ENCODE results near the gene TMEM132D. TPM values are rescaled to one million over a fixed set of nuclear protein-coding genes. Genes with fewer than 3 reads are reported as not detected.

The TMEM132D gene
- total RNA-seq, 1 donor from 2014 or later: 1.0 TPM

GRCh38 chr12:129862561-129863175 lies 41.2 kb downstream of the TMEM132D start:
- no peaks in the 10 kb centered on the region for H3K36me3 ChIP-seq
- no peaks in the 10 kb centered on the region for H3K27me3 ChIP-seq
- intact Hi-C loops (cut with DNase I): no loop called here
- TF ChIP-seq, protein P1, sequence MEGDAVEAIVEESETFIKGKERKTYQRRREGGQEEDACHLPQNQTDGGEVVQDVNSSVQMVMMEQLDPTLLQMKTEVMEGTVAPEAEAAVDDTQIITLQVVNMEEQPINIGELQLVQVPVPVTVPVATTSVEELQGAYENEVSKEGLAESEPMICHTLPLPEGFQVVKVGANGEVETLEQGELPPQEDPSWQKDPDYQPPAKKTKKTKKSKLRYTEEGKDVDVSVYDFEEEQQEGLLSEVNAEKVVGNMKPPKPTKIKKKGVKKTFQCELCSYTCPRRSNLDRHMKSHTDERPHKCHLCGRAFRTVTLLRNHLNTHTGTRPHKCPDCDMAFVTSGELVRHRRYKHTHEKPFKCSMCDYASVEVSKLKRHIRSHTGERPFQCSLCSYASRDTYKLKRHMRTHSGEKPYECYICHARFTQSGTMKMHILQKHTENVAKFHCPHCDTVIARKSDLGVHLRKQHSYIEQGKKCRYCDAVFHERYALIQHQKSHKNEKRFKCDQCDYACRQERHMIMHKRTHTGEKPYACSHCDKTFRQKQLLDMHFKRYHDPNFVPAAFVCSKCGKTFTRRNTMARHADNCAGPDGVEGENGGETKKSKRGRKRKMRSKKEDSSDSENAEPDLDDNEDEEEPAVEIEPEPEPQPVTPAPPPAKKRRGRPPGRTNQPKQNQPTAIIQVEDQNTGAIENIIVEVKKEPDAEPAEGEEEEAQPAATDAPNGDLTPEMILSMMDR (IDR thresholded peaks at IDR 0.05): no peak
- no peak overlapping the region for H3K4me3 ChIP-seq
- H3K9me3 ChIP-seq: no peaks in the 10 kb centered on the region
- DNase-seq (no peak), ATAC-seq (no peak)
- no peaks in the 10 kb centered on the region for H3K4me1 ChIP-seq
- no peak overlapping the region for H3K27ac ChIP-seq

DNA sequence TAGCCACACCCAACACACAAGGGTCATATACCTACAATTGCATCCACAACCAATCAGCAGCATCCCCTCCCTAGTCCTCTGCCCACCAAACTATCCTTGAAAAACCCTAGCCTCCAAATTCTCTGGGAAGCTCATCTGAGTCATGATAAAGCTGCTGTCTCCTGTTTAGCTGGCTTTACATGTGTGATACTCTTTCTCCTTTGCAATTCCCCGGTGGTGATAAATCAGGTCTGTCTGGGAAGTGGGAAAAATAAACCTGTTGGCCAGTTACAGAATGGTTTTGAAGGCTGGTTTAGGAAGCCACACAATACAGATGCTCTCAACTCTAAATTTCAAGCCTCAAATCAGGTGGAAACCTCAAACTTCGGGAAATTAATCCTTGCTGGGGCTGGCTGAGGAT lies 41.9 kb downstream of the TMEM132D start:
- ATAC-seq: no peak
- TF ChIP-seq, protein P1 (IDR thresholded peaks at IDR 0.05): no peak
- Histone ChIP-seq H3K27ac (no peak overlapping the region), H3K36me3 (no peaks in the 10 kb centered on the region), H3K9me3 (no peaks in the 10 kb centered on the region), H3K4me3 (no peak overlapping the region), H3K27me3 (no peaks in the 10 kb centered on the region), H3K4me1 (no peaks in the 10 kb centered on the region)
- intact Hi-C loops (cut with DNase I): no loop called here
- no peak for DNase-seq

DNA sequence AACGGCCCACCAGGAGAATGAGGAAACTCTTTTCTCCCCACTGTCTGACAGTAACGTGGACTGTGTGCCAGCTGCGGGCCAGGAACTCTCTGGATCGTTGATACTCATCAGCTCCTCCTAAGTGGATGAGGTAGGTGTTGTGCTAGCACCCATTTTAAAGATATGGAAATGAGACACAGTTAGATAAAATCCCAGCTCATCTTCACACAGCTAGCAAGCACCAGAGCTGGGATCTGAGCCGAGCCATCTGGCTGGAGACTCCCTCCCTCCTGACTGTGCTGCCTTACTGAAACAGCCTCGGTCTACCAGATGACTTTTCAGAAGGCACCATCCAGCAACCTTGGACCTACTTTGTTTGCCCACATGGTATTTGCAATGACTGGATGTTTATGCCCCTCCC lies 49.2 kb downstream of the TMEM132D start:
- Histone ChIP-seq H3K27me3 (no peaks in the 10 kb centered on the region), H3K36me3 (no peaks in the 10 kb centered on the region), H3K9me3 (no peaks in the 10 kb centered on the region), H3K4me3 (no peak overlapping the region), H3K4me1 (no peaks in the 10 kb centered on the region), H3K27ac (no peak overlapping the region)
- intact Hi-C loops (cut with DNase I): no loop called here
- TF ChIP-seq, protein P1 (IDR thresholded peaks at IDR 0.05): no peak
- no peak for DNase-seq
- ATAC-seq: no peak

- Histone ChIP-seq H3K4me1 (no peaks in the 10 kb centered on the region), H3K27me3 (no peaks in the 10 kb centered on the region), H3K27ac (no peak overlapping the region), H3K36me3 (no peaks in the 10 kb centered on the region), H3K9me3 (no peaks in the 10 kb centered on the region), H3K4me3 (no peak overlapping the region)
- DNase-seq (no peak), ATAC-seq (no peak)
- TF ChIP-seq, protein P1 (IDR thresholded peaks at IDR 0.05): no peak
- intact Hi-C loops (cut with DNase I): no loop called here
These were observed 52.5 kb downstream of the TMEM132D start for GRCh38 chr12:129851296-129851695.

DNA sequence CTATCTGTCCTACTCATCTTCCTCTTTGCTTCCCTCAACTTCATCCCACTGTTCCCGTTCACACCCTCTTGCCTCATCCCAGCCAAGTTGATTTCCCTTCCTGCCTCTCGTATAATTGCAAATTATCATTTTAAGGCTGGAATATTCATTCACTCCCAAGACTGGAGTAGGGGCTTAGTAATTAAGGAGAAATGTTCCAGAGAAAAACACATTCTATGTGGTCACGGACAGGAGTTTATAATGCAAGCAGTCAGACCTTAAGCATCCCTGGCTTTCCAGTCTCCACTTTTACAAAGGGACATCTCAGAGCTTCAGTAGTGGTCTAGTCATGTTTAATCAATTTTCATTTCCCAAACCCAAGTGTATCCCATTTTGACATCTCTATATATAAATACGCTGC lies 54.9 kb downstream of the TMEM132D start:
- no peak overlapping the region for H3K4me3 ChIP-seq
- no peaks in the 10 kb centered on the region for H3K4me1 ChIP-seq
- no peaks in the 10 kb centered on the region for H3K36me3 ChIP-seq
- H3K27me3 ChIP-seq: no peaks in the 10 kb centered on the region
- DNase-seq (no peak), ATAC-seq (no peak)
- intact Hi-C loops (cut with DNase I): no loop called here
- H3K27ac ChIP-seq: no peak overlapping the region
- H3K9me3 ChIP-seq: no peaks in the 10 kb centered on the region
- TF ChIP-seq, protein P1 (IDR thresholded peaks at IDR 0.05): no peak

GRCh38 chr12:129847063-129847462 lies 56.8 kb downstream of the TMEM132D start:
- no peak for DNase-seq
- Histone ChIP-seq H3K4me3 (no peak overlapping the region), H3K4me1 (no peaks in the 10 kb centered on the region), H3K27ac (no peak overlapping the region), H3K36me3 (no peaks in the 10 kb centered on the region), H3K9me3 (no peaks in the 10 kb centered on the region), H3K27me3 (no peaks in the 10 kb centered on the region)
- intact Hi-C loops (cut with DNase I): no loop called here
- TF ChIP-seq, protein P1 (IDR thresholded peaks at IDR 0.05): no peak
- ATAC-seq: no peak
